NCI-H460 (cell line): ENCODE measurements around the gene TMEM51. TPM values are rescaled to one million over a fixed set of nuclear protein-coding genes. Genes with fewer than 3 reads are reported as not detected.

Experiments used
- DNase-seq: peaks from one replicate; pipeline ENCODE4 v3.0.0-alpha.2; 2016; ENCODE audit warnings: low read depth; ENCODE audit errors: extremely low read depth
- total RNA-seq: library from RNA; depleted of rRNA; stranded (reverse); fragments of >200 nt; shearing (Covaris generic); gene quantifications from 2 replicates; pipeline ENCODE4 v1.2.3, GENCODE V29; 2014

TMEM51 gene
- total RNA-seq, 1 experiment from 2014 or later = 6.3 TPM

DNA sequence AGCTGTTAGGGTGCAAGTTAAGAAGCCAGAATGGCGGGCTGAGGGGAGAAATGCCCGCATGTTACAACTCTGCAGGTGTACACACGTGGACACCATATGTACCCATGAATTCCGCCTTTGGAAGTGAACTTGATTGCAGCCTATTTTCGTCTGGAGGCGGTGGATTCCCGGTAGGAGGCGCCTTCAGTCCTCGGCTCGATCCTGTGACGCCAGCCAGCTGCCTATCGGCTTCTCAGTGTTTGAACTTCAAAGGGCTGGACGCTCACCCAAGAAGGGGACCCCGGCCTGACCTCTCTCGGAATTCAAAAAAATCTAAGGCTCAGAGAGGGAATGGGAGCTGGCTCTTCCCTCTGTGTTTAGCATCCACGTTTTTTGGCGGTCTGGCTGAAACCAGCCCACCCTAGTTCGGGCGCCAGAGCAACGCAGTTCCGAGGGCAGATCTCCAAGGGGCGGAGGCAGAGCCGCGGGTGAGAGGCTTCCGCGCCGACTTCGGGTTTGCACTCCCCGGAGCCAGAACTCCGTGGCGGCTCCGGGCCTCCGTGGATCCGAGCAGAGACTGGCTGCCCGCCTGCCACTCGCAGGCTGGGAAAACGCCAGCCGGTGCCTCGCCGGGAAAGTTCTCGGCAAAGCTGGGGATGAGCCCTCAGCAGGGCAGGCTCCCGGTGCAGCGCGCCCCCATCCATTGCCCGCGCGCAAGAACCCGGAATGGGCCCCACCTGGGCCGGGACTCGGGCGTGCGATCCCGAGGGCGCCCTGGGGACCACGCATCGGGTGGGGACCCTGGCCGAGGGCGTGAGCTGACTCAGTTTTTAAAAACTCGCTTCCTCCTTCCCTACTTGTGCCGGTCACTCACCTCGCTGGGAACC is 996 bp upstream of the TMEM51 start:
- DNase-seq = peak; percentile 74

DNA sequence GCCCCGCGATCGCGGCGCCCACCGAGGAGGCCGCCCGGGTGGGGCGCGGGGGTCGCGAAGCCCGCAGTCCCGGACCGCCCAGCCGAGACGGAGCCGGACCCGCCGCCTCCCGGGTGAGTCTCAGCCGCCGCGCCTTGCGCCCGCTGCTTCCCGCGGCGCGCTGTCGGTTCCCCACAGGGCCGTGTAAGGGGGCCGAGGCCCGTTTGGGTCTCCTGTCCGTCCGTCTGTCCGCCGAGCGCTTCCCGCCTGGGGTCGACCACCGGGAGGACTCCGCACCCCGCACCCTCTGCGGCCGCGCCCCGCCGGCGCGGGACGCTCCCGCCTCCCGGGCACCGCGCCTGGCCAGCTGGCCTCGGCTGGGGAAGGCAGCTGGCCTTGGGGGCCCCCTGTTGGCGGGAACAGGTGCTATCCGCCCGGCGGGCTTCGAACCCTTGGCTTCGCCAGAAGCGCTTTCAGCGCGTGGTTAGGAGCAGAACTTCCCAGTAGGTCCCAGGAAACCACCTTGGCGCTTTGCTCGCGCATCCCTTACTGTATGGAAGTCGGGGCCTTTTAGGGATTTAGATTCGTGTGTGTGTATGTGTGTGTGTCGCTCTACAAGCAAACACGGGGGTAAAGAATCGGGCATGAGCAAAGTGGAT is 414 bp downstream of the TMEM51 start:
- peak; percentile 26 for DNase-seq

- no peak for DNase-seq
Observed at GRCh38 chr1:15154480-15155036, 1.0 kb downstream of the TMEM51 start.

GRCh38 chr1:15155191-15155590 is 1.6 kb downstream of the TMEM51 start:
- DNase-seq = no peak

- no peak for DNase-seq
Observed at GRCh38 chr1:15155888-15156741, 2.6 kb downstream of the TMEM51 start.

GRCh38 chr1:15156807-15157380 is 3.3 kb downstream of the TMEM51 start:
- DNase-seq = no peak

GRCh38 chr1:15157524-15158399 is 4.2 kb downstream of the TMEM51 start:
- DNase-seq = no peak

- no peak for DNase-seq
Observed at GRCh38 chr1:15158506-15159165, 5.1 kb downstream of the TMEM51 start.

DNA sequence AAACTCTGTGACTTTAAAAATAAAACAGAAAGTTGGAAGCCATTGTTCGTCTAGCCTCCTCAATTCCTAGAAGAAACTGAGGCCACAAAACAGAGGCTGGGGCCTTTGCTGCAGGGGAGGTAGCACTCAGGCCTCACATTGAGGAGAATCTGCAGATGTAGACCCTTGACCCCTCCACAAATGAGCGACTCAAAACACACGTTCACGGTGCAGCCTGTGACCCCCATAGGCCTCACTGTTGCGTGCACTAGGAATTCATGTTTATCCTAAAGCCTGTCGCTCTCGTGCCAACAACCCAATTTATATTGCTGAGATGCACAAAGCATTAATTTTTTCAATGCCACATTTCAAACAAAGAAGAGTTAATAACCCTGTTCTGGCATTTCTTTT is 5.6 kb downstream of the TMEM51 start:
- no peak for DNase-seq

GRCh38 chr1:15160626-15161025 is 7.1 kb downstream of the TMEM51 start:
- DNase-seq = no peak

DNA sequence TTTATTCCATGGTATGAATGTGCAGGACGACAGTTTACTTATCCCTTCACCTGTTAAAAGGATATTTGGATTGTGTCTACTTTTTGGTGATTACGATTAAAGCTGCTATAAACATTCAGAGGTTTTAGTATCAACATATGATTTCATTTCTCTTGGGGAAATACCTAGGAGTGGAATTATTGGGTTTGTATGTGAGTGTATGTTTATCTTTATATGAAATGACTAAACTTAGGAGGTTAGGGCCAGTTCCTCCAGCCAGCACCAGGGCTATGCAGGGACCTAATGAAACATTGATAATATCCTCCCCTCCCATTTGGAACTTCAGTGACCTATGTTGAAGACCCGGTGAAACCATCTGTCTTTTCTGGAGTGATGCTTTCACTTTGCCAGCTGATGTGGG is 13.8 kb downstream of the TMEM51 start:
- DNase-seq = no peak

GRCh38 chr1:15168479-15168878 is 14.9 kb downstream of the TMEM51 start:
- DNase-seq = no peak

- no peak for DNase-seq
Observed at GRCh38 chr1:15170071-15170470, 16.5 kb downstream of the TMEM51 start.

GRCh38 chr1:15171271-15171908 is 17.8 kb downstream of the TMEM51 start:
- DNase-seq = no peak

DNA sequence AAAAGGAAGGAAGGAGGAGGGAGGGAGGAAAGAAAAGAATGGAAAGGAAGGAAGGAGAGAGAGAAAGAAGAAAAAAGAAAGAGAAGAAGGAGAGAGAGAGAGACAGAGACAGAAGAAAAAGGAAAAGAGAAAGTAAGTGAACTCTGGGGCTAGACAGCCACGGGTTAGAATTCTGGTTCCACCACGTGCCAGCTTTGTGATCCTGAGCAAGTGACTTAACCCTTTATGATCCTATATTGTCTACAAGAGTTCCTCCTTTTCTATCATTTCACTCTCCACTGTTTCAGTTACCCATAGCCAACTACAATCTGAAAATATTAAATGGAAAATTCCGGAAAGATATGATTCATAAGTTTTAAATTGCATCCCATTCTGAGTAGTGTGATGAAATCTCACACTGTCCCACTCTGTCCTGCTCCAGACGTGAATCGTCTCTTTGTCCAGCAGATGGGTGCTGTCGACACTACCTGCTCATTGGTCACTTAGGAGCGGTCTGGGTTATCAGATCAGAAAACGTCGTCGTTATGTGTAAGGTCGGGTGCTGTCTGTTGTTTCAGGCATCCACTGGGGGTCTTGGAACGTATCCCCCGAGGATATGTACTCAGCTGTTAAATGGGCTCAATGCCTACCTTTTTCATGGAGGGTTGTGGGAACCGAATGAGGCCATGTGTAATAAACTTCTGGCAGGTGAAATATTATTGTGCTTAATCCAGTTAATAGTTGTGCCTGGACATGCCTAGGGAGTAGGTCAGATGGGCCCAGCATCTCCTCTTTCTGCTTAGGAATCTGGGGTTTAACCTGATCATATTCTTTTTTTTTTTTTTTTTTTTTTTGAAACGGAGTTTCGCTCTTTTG is 19.1 kb downstream of the TMEM51 start:
- no peak for DNase-seq

GRCh38 chr1:15173863-15174614 is 20.5 kb downstream of the TMEM51 start:
- no peak for DNase-seq

DNA sequence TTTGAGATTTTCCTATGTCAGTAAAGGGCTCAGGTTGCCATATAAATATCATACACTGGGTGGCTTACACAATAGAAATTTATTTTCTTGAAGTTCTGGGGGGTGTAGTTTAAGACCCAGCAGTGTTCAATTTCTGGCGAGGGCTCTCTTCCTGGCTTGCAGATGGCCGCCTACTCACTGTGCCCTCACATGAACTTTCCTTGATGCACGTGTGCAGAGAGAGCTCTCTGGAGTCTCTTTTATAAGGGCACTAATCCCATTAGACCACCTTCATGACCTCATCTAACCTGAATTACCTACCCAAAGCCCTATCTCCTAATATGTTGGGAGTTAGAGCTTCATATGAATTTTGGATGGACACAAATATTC is 21.1 kb downstream of the TMEM51 start:
- no peak for DNase-seq
